ENCODE data around the gene TMEM169. TPM values are rescaled to one million over a fixed set of nuclear protein-coding genes. Genes with fewer than 3 reads are reported as not detected.

The TMEM169 gene
- total RNA-seq, 4 donors from 2014 or later = 0.30 to 0.85 (median 0.72) TPM; not detected in 1

DNA sequence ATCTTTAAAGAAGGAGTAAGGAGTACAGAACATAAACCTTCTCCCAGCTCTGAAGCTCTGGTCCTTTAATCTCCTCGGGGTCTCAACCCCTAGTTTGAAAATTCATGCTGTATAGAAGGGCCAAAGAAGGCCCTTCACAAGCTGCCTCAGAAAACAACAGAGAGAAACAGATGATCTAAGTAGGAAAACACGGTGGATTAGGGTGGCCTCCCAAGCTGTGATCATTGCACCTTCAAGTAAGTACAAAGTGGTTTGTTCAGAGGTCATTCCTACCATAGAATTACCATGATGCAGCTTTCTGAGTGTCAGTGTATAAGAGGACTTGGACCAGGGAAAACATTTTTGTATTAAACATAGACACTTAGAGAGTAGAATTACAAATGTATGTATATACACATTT is 10.9 kb downstream of the TMEM169 start:
- 85% methylated on average over 2 of the region's 2 CpGs for WGBS
- no peaks in the 10 kb centered on the region for H3K9me3 ChIP-seq
- H3K4me3 ChIP-seq = no peak overlapping the region
- H3K4me1 ChIP-seq = no peaks in the 10 kb centered on the region
- TF ChIP-seq POLR2A (IDR thresholded peaks at IDR 0.05) (no peak), EP300 (IDR thresholded peaks at IDR 0.05) (no peak), POLR2AphosphoS5 (IDR thresholded peaks at IDR 0.05) (no peak)
- TF ChIP-seq, protein P1, sequence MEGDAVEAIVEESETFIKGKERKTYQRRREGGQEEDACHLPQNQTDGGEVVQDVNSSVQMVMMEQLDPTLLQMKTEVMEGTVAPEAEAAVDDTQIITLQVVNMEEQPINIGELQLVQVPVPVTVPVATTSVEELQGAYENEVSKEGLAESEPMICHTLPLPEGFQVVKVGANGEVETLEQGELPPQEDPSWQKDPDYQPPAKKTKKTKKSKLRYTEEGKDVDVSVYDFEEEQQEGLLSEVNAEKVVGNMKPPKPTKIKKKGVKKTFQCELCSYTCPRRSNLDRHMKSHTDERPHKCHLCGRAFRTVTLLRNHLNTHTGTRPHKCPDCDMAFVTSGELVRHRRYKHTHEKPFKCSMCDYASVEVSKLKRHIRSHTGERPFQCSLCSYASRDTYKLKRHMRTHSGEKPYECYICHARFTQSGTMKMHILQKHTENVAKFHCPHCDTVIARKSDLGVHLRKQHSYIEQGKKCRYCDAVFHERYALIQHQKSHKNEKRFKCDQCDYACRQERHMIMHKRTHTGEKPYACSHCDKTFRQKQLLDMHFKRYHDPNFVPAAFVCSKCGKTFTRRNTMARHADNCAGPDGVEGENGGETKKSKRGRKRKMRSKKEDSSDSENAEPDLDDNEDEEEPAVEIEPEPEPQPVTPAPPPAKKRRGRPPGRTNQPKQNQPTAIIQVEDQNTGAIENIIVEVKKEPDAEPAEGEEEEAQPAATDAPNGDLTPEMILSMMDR (IDR thresholded peaks at IDR 0.05) = no peak
- no peak overlapping the region for H3K27ac ChIP-seq
- H3K27me3 ChIP-seq = no peaks in the 10 kb centered on the region
- no peak for DNase-seq (ENCODE audit: low spot score in 2 of 2)
- H3K36me3 ChIP-seq = no peaks in the 10 kb centered on the region

DNA sequence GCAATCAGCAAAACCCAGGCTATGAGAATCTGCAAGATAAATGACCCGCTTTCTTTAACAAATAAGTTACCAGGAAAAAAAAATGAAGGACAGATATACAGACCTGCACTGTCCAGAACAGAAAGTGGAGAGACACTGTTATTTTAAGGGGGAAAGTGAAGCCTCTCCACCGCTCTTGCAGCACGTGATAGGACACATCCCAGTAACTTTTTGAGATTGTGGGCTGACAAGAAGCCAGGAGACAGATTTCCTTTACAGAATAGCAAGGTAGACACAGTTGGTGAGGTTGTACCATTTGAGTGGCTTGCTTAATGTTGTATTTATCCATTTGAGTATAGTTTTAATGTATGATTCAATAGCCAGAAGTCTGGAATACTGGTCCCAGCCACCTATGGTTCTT is 13.0 kb downstream of the TMEM169 start:
- Histone ChIP-seq H3K36me3 (no peaks in the 10 kb centered on the region), H3K9me3 (no peaks in the 10 kb centered on the region), H3K4me1 (no peaks in the 10 kb centered on the region), H3K27me3 (no peaks in the 10 kb centered on the region), H3K27ac (no peak overlapping the region), H3K4me3 (no peak overlapping the region)
- TF ChIP-seq EP300 (IDR thresholded peaks at IDR 0.05) (no peak), POLR2AphosphoS5 (IDR thresholded peaks at IDR 0.05) (no peak), POLR2A (IDR thresholded peaks at IDR 0.05) (no peak)
- TF ChIP-seq, protein P1 (IDR thresholded peaks at IDR 0.05) = no peak
- DNase-seq (ENCODE audit: low spot score in 2 of 2) = no peak
- 86% methylated on average over 3 of the region's 3 CpGs for WGBS

DNA sequence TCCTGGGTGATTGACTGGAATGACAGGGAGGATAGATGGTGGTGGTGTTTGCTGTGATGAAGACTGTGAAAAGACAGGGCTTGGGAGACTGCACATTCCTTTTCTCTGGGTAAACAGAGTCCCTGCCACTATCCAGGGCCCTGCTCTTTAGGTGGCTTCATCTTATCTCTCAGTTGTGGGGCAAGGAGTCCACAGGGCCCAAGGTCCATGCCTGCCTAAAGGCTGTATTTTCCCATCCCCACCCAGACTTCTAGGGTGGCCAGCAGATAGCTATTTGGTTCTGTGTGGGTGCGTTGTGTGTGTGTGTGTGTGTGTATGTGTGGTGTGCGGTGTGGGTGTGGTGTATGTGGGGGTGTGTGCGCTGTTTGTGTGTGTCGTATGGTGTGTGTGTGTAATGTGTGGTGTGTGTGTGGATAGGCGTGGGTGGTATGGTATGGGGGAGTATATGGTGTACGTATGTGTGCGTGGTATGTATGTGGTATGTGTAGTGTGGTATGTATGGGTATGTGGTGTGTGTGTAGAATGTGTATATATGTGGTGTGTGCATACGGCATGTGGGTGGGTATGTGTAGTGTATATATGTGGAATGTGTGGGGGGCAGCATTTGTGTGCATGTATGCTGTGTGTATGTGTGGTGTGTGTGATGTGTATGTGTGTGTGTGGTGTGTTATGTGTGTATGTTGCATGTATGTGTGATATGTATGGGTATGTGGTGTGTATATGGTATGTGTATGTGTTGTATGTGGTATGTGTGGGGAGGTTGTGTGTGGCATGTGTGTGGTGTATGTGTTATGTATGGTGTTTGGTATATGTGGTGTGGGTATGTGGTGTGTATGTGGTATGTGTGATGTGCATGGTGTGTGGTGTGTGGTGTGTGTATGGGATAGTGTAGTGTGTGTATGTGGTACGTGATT is 17.0 kb downstream of the TMEM169 start:
- H3K36me3 ChIP-seq = no peaks in the 10 kb centered on the region
- H3K4me1 ChIP-seq = no peaks in the 10 kb centered on the region
- H3K9me3 ChIP-seq = no peaks in the 10 kb centered on the region
- no peak overlapping the region for H3K4me3 ChIP-seq
- WGBS = 94% methylated on average over 9 of the region's 9 CpGs
- DNase-seq (ENCODE audit: low spot score in 2 of 2) = no peak
- TF ChIP-seq POLR2A (IDR thresholded peaks at IDR 0.05) (no peak), POLR2AphosphoS5 (IDR thresholded peaks at IDR 0.05) (no peak), EP300 (IDR thresholded peaks at IDR 0.05) (no peak)
- TF ChIP-seq, protein P1 (IDR thresholded peaks at IDR 0.05) = no peak
- H3K27ac ChIP-seq = no peak overlapping the region
- no peaks in the 10 kb centered on the region for H3K27me3 ChIP-seq

DNA sequence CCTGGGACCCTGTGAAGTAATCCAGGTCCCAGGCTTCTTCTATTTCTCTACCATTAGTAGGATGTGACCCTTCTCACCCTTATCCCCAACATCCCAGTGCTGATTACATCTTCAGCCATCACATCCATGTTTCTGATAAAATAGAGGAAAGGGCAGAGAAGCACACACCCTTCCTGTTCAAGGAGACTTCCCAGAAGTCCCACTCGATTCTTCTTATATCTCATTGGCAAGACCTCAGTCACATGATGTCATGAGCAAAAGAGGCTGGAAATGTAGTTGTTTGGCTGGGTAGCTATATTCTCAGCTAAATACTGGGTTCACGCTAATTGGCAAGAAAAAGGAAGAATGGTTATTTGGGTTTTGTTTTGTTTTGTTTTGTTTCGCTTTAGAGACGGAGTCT is 19.4 kb downstream of the TMEM169 start:
- TF ChIP-seq POLR2A (IDR thresholded peaks at IDR 0.05) = no peak
- no peaks in the 10 kb centered on the region for H3K27me3 ChIP-seq

DNA sequence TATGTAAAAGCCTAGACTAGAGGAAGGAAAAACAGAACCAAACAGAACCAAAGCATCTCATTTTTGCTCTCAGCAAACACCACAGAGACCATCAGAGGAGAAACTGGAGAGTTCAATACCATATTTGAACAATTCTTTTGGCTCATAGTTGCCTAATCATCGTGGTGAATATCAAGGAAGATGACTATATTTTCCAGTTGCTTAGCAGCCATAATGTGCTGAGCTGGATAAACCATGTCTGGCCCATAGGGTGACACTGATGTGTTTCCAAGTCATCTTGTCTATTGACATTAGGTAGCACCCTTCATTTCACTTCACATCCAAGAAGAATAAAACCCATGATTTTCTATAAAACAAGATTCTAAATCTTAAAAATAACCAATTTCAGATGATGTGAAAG is 21.5 kb downstream of the TMEM169 start:
- H3K9me3 ChIP-seq = no peaks in the 10 kb centered on the region
- DNase-seq (ENCODE audit: low spot score in 2 of 2) = no peak
- H3K4me3 ChIP-seq = no peak overlapping the region
- peaks cover 3% of the 10 kb centered on the region for H3K4me1 ChIP-seq
- TF ChIP-seq EP300 (IDR thresholded peaks at IDR 0.05) (no peak), POLR2A (IDR thresholded peaks at IDR 0.05) (no peak), POLR2AphosphoS5 (IDR thresholded peaks at IDR 0.05) (no peak)
- TF ChIP-seq, protein P1 (IDR thresholded peaks at IDR 0.05) = no peak
- no peaks in the 10 kb centered on the region for H3K27me3 ChIP-seq
- WGBS = 69% methylated on average over 1 of the region's 1 CpG
- no peak overlapping the region for H3K27ac ChIP-seq
- no peaks in the 10 kb centered on the region for H3K36me3 ChIP-seq

More for the DNA sequence above, 19.4 kb downstream of the TMEM169 start:
- Histone ChIP-seq H3K27ac (no peak overlapping the region), H3K9me3 (no peaks in the 10 kb centered on the region), H3K4me3 (no peak overlapping the region), H3K4me1 (no peaks in the 10 kb centered on the region), H3K36me3 (no peaks in the 10 kb centered on the region)
- no peak for DNase-seq (ENCODE audit: low spot score in 2 of 2)
- 91% methylated on average over 4 of the region's 4 CpGs for whole genome bisulfite sequencing
